CD14-positive monocyte (primary cell): ENCODE measurements around the gene ARMH3. TPM values are rescaled to one million over a fixed set of nuclear protein-coding genes. Genes with fewer than 3 reads are reported as not detected.

Source experiments
- DNase-seq, 3 donors: peaks; one replicate each; pipeline ENCODE4 v3.0.0-alpha.2; 2011 to 2022
- H2AFZ ChIP-seq: 2 replicates; pipeline ENCODE4 v1.6.0; 2012; ENCODE audit warnings: mild to moderate bottlenecking, low read depth, low read length, inconsistent platforms; ENCODE audit not compliant: insufficient read depth, poor library complexity, severe bottlenecking
- H3K27ac ChIP-seq, 2 donors: 1 replicate in 1 of 2; 2 replicates in 1 of 2; pipeline ENCODE4 v1.5.1; 2012 to 2013; ENCODE audit warnings: low read length in 2 of 2, control low read depth in 1 of 2, inconsistent platforms in 1 of 2, low read depth in 1 of 2, mild to moderate bottlenecking in 1 of 2
- H3K27me3 ChIP-seq, 2 donors: one replicate each; pipeline versions ENCODE4 v1.6.0 to v1.6.1; 2011 to 2013; ENCODE audit warnings: low read length in 2 of 2; ENCODE audit not compliant: control insufficient read depth in 2 of 2, insufficient read depth in 2 of 2
- H3K36me3 ChIP-seq, 2 donors: replicated peaks in 1 of 2; 1 replicate in 1 of 2; 2 replicates in 1 of 2; pipeline versions ENCODE4 v1.5.1 to v1.6.1; 2012 to 2013; ENCODE audit warnings: low read length in 2 of 2, control low read depth in 1 of 2, inconsistent platforms in 1 of 2, mild to moderate bottlenecking in 1 of 2; ENCODE audit not compliant: insufficient read depth in 2 of 2, control insufficient read depth in 1 of 2
- H3K4me1 ChIP-seq, 2 donors: 1 replicate in 1 of 2; 2 replicates in 1 of 2; pipeline versions ENCODE4 v1.5.1 to v1.6.1; 2012 to 2013; ENCODE audit warnings: low read length in 2 of 2, control low read depth in 1 of 2, inconsistent platforms in 1 of 2, mild to moderate bottlenecking in 1 of 2, moderate library complexity in 1 of 2; ENCODE audit not compliant: insufficient read depth in 2 of 2, control insufficient read depth in 1 of 2
- H3K4me2 ChIP-seq: replicated peaks from 2 replicates; pipeline ENCODE3; 2012; ENCODE audit warnings: low read length, moderate library complexity, mild to moderate bottlenecking; ENCODE audit not compliant: poor library complexity, severe bottlenecking; ENCODE audit errors: extremely low read depth
- H3K4me3 ChIP-seq, 3 experiments: fragments of 200-600 bp in 1 of 3; sonication (generic) in 1 of 3; replicated peaks in 1 of 3; 1 replicate in 2 of 3; 2 replicates in 1 of 3; pipeline ENCODE4 v1.5.1; 2011 to 2013; ENCODE audit warnings: low read length in 3 of 3, mild to moderate bottlenecking in 3 of 3, control low read depth in 2 of 3, low read depth in 2 of 3, inconsistent platforms in 1 of 3, moderate library complexity in 1 of 3
- H3K79me2 ChIP-seq: 2 replicates; pipeline ENCODE4 v1.6.0; 2012; ENCODE audit warnings: mild to moderate bottlenecking, control low read depth, inconsistent platforms, low read length, moderate library complexity; ENCODE audit not compliant: insufficient read depth
- H3K9ac ChIP-seq: 2 replicates; pipeline ENCODE4 v1.6.0; 2017; ENCODE audit warnings: low read length, mild to moderate bottlenecking; ENCODE audit not compliant: insufficient read depth, poor library complexity, severe bottlenecking
- H3K9me3 ChIP-seq, 2 donors: replicated peaks in 1 of 2; 1 replicate in 1 of 2; 2 replicates in 1 of 2; pipeline versions ENCODE4 v1.5.1 to v1.6.1; 2012 to 2013; ENCODE audit warnings: low read length in 2 of 2, control low read depth in 1 of 2; ENCODE audit not compliant: control insufficient read depth in 1 of 2, insufficient read depth in 1 of 2
- H4K20me1 ChIP-seq: 2 replicates; pipeline ENCODE4 v1.6.0; 2012; ENCODE audit warnings: mild to moderate bottlenecking, low read length, control low read depth, moderate library complexity; ENCODE audit not compliant: insufficient read depth
- H3K27ac Mint-ChIP-seq, 7 donors: one replicate each; pipeline ENCODE4 v1.8.0; 2020; ENCODE audit warnings: mild to moderate bottlenecking in 7 of 7, mixed read lengths in 7 of 7, moderate library complexity in 6 of 7, inconsistent platforms in 2 of 7
- H3K27me3 Mint-ChIP-seq, 3 donors: one replicate each; pipeline ENCODE4 v1.8.0; 2021 to 2022; ENCODE audit warnings: low read depth in 3 of 3, mild to moderate bottlenecking in 3 of 3, mixed read lengths in 3 of 3, moderate library complexity in 3 of 3, inconsistent platforms in 1 of 3
- H3K36me3 Mint-ChIP-seq, 2 donors: one replicate each; pipeline ENCODE4 v1.8.0; 2020; ENCODE audit warnings: mixed read lengths in 2 of 2, inconsistent platforms in 1 of 2, mild to moderate bottlenecking in 1 of 2
- H3K4me1 Mint-ChIP-seq: one replicate; pipeline ENCODE4 v1.8.0; 2020; ENCODE audit warnings: mild to moderate bottlenecking, mixed read lengths
- H3K4me3 Mint-ChIP-seq, 2 donors: one replicate each; pipeline ENCODE4 v1.8.0; 2020; ENCODE audit warnings: mild to moderate bottlenecking in 2 of 2, mixed read lengths in 2 of 2, moderate library complexity in 1 of 2
- H3K9me3 Mint-ChIP-seq, 7 donors: one replicate each; pipeline ENCODE4 v1.8.0; 2020 to 2022; ENCODE audit warnings: mixed read lengths in 7 of 7, mild to moderate bottlenecking in 6 of 7, moderate library complexity in 6 of 7, inconsistent platforms in 2 of 7
- WGBS: methylation state at CpG from one replicate; pipeline ENCODE4 v1.1.5; 2013; ENCODE audit warnings: missing lambda C conversion rate; ENCODE audit not compliant: insufficient coverage; 5-methylcytosine and 5-hydroxymethylcytosine counted together
- intact Hi-C, 2 donors: fragments of 100-400 bp; cut with micrococcal nuclease; formaldehyde crosslinking; loops; one replicate each; pipeline versions ENCODE4 v1.15.0 to v1.15.1; 2023
- polyA plus RNA-seq, 3 donors: library from polyadenylated mRNA; depleted of rRNA in 1 of 3; unstranded in 2 of 3; stranded (reverse) in 1 of 3; fragments of 300-500 nt in 2 of 3; fragments of >200 nt in 1 of 3; fragmentation: Illumina TruSeq in 2 of 3; gene quantifications; 1 replicate in 2 of 3; 2 replicates in 1 of 3; pipeline ENCODE4 v1.2.3, GENCODE V29; 2012 to 2021
- TF ChIP-seq, protein P1 (sequence below): fragments of 200-600 bp; IDR thresholded peaks from one replicate; pipeline ENCODE4 v1.8.0; 2022; ENCODE audit warnings: antibody characterized with exemption, mild to moderate bottlenecking

ARMH3 gene
- polyA plus RNA-seq, 3 donors = 20.4 to 26.3 (median 22.1) TPM

DNA sequence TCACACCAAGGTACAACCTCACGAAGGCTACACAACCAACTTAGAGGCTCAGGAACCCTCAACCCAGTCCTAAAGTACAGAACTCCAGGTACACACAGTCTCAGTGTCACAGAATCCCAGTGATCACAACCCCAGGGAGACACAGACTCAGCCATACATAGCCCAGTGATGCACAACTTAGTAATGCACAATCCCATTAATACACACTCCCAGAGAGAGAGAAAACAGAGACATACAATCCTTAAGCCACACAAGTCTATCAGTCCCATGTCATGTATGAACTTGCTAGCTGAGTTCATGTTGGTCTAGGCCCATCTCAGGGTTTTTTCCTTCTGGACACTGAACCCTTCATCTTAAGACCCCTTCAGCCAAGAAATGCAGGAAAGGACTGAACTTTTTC is 217.0 kb downstream of the ARMH3 start:
- Histone ChIP-seq H3K27me3 (peaks cover 5 to 16% of the 10 kb centered on the region in 2 donors), H3K79me2 (no peaks in the 10 kb centered on the region), H3K9me3 (no peaks in the 10 kb centered on the region), H3K36me3 (no peaks in the 10 kb centered on the region), H3K4me2 (peak overlapping the region; percentile 88), H3K9ac (no peak overlapping the region), H4K20me1 (peaks cover 82% of the 10 kb centered on the region), H2AFZ (no peak overlapping the region), H3K4me1 (peaks cover 46 to 58% of the 10 kb centered on the region in 2 donors), H3K27ac (no peak overlapping the region), H3K4me3 (peak overlapping the region in 1 of 3 experiments; percentile 70)
- peaks cover 58% of the 10 kb centered on the region for H3K4me1 Mint-ChIP-seq
- DNase-seq = no peak
- intact Hi-C loops = no loop called here
- H3K9me3 Mint-ChIP-seq = no peaks in the 10 kb centered on the region
- H3K36me3 Mint-ChIP-seq = peaks cover 14 to 15% of the 10 kb centered on the region in 2 donors
- TF ChIP-seq, protein P1, sequence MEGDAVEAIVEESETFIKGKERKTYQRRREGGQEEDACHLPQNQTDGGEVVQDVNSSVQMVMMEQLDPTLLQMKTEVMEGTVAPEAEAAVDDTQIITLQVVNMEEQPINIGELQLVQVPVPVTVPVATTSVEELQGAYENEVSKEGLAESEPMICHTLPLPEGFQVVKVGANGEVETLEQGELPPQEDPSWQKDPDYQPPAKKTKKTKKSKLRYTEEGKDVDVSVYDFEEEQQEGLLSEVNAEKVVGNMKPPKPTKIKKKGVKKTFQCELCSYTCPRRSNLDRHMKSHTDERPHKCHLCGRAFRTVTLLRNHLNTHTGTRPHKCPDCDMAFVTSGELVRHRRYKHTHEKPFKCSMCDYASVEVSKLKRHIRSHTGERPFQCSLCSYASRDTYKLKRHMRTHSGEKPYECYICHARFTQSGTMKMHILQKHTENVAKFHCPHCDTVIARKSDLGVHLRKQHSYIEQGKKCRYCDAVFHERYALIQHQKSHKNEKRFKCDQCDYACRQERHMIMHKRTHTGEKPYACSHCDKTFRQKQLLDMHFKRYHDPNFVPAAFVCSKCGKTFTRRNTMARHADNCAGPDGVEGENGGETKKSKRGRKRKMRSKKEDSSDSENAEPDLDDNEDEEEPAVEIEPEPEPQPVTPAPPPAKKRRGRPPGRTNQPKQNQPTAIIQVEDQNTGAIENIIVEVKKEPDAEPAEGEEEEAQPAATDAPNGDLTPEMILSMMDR = no peak
- H3K27me3 Mint-ChIP-seq = peaks cover 26 to 39% (median 27%) of the 10 kb centered on the region in 3 donors
- WGBS = 100% methylated on average over 1 of the region's 1 CpG
- peak overlapping the region; percentile 10 to 90 for H3K4me3 Mint-ChIP-seq
- H3K27ac Mint-ChIP-seq = no peak overlapping the region

DNA sequence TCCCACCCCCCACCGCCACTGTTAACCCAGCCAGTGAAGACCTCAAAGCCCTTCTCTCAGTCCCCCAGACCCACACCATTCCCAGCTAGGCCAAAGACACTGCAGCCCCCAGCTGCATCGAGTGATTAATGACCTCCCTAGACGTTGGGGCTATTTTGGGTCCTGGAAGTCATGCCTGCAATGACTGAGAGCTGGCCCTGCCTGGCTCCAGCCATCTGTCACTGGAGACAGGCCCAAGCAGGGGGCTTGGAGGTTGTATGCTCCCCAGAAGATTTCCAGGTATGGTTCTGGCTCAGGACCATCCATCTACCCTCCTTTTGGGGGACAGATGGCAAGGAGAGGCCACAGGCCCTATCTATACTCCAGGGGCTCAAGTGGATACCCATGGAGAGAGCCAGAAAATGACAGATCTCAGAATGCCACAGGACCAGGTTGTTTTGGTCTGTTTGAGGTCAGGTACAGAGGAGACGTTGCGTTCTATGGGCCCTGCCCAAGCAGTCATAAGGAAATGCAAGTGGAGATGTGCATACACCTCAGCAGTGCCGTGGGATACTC is 217.5 kb downstream of the ARMH3 start:
- Histone ChIP-seq H4K20me1 (peaks cover 83% of the 10 kb centered on the region), H3K27me3 (peaks cover 5 to 16% of the 10 kb centered on the region in 2 donors), H2AFZ (no peak overlapping the region), H3K4me2 (no peak overlapping the region), H3K4me3 (no peak overlapping the region), H3K36me3 (no peaks in the 10 kb centered on the region), H3K4me1 (peaks cover 48 to 58% of the 10 kb centered on the region in 2 donors), H3K9ac (no peak overlapping the region), H3K9me3 (no peaks in the 10 kb centered on the region), H3K79me2 (no peaks in the 10 kb centered on the region), H3K27ac (no peak overlapping the region)
- no peak for DNase-seq
- TF ChIP-seq, protein P1 = no peak
- no peak overlapping the region for H3K27ac Mint-ChIP-seq
- H3K4me3 Mint-ChIP-seq = no peak overlapping the region
- peaks cover 62% of the 10 kb centered on the region for H3K4me1 Mint-ChIP-seq
- intact Hi-C loops = no loop called here
- peaks cover 14 to 15% of the 10 kb centered on the region in 2 donors for H3K36me3 Mint-ChIP-seq
- H3K27me3 Mint-ChIP-seq = peaks cover 25 to 36% (median 26%) of the 10 kb centered on the region in 3 donors
- no peaks in the 10 kb centered on the region for H3K9me3 Mint-ChIP-seq
- 64% methylated on average over 3 of the region's 6 CpGs for WGBS
